Amygdala (tissue), 56 donors: Measurements from ENCODE around the gene EEF1AKMT3.
"Not testable (repeated sequence)": the region's sequence is repeated elsewhere in the genome, so short reads cannot be mapped to it uniquely, and the experiment has no call there.

ENCODE experiments used
- DNase-seq, 56 donors: peaks; one replicate each; lab custom pipeline; 2025; lab: John Stamatoyannopoulos, UW

The EEF1AKMT3 gene

DNA sequence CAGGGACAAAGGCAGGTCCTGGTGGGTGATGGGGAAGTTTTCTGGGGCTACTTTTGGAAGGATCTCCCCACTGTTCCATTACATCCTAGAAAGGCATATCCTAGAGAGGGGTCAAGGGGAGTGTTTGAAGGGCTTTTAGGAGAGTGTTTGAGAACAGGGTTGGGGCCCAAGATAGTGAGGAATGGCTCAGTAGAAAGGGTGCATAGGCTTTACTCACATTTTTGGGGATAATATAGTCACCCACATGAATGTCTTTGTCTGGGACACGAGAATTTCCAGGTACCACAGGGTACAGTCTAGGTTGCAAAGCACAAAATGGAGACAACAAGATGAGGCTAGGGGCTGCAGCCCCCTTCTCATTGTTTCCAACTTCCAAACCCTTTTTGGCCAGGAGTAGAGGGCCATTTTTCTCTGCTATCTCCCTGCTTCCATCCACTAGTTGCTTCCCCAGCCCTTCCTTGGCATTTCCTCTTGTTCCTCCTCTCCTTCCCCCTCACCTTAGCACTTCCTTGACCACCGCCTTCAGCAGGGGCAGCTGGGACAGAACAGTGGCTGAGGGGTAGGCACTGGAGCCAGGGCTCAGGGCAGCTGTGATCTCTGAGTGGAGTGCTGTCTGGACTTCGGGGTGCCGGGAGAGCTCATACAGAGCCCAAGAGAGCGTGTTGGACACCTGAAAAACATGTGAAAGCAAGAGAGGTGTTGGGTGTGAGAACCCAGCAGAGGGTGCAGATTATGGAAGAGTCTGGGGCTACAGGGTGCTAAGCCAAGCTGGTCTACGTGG lies 8.3 kb upstream of the EEF1AKMT3 start:
- DNase-seq: no peak

DNA sequence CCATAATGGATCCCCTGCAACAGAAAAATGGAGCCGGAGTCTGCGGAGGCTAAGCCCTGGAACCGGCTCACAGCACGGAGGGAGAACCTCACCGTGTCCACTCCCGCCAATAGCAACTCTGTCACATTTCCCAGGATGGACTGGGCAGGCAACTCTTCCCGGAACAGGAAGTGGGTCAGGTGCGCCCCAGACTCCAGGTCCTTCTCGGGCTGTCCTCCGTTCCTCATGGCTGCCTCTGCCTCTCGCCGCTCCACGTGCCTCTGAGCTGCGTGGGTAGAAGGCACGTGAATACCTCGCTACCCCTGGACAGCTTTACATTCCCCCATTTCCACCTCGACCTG lies 7.8 kb upstream of the EEF1AKMT3 start:
- DNase-seq: no peak

DNA sequence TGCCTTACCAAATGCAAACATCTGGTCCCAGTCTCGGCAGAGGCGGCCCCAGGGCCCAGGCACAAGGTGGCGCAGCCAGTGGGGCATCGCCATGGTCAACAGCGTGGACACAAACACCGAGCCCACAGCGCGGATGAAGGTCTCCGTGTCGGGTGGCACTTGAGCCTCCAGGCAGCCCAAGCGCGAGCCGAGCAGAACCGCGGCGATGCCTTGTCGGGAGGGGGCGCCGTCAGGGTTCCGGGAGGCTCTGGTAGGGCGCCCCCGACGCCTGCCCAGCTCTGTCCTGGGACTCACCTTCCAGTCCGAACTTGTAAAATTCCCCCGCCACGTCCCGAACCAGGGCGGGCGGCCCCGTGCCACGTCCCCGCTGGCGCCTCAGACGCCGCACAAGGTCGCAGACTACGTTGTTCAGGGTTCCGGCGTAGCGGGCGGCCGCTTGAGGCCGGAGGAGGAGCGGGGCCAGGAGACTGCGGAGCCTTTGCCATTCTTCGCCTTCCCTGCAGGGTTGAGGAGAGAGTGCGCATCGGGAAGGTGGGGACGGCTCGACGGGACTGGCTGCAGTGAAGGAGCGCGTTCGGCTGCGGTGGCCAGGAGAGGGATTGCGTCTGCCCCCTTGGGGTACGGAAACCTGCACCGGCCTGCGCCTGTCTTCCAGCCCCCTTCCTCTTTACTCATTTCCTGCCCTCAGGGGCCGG lies 7.3 kb upstream of the EEF1AKMT3 start:
- no peak for DNase-seq

DNA sequence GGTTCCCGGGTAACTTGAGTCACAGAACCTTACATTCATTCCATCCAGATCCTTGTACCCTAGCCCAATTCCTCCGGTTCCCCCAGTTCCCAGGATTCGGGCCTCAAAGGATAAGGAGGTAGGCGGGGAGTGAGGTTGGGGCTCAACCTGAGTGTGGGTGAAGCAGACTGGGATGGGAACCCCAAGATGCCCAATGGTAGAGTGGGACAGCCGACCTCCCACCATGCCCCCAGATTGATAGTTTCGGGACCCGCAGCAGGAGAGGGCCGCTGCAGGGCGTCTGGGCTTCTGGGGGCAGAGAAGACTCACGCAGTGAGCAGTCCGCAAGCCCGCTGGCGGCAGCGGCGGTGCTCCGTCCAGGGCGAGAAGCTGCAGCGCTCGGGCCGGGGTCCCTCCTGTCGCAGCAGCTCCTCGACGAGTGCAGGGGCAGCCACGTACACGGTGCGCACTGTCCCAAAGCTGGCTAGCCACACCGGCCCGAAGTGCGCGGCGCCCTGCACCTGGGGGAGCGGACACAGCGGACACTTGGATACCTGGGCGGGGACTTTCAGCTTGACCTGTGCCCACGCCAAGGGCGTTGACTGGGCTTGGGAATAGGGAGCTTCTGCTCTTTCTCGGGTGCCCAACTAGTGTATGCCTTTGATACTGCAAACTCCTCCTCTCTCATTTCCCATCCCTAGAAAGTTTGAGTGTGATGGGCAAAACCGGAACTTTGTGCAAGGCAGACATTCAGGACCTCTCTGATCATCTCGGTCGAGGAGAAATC lies 6.5 kb upstream of the EEF1AKMT3 start:
- DNase-seq: no peak

DNA sequence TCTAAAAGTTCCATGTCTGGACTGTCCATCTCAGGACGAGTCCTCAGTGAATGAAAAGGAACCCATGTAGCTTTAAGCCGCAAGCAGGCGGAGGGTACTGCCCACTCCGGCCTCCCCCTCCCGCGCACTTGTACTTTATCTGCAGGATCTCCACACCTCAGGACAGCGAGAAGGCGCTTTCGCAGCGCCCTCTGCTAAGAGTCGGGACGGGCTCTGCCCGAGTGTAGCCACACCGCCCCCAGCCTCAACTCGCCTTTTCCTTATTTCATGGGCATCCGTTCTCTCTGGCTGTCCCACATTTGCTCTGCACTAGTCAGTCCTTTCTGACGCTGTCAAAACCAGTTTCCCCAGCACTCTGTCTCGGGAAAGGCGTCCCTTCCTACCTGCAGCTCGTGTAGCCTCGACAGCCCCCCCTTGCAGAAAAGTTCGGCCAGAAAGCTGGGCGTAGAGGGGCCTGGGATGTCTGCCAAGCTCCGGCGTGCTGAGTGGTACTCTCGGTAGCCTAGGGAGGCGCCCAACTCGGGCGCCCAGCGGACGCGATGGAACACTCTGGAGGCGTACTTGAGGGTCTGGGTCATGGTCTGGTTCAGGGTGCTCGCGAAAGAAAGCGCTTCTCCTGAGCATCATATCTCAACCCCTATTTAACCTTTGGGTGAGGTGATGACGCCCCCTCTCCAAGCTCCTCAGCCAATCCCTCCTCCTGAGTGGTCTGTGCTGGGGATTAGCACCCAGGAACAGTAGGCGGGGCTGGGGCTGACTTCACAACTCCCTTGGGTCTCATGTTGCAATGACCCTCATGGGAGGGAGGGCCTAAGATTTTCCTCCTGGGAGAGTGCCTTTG lies 5.7 kb upstream of the EEF1AKMT3 start, which contains the start of gene CYP27B1:
TSS of gene CYP27B1 (minus strand) at position 615 of the 841 bp plus-strand sequence. CDS start at position 578, 37 bp downstream.
- DNase-seq: no peak

- no peak for DNase-seq
These were observed 5.1 kb upstream of the EEF1AKMT3 start for GRCh38 chr12:57767305-57767698.

DNA sequence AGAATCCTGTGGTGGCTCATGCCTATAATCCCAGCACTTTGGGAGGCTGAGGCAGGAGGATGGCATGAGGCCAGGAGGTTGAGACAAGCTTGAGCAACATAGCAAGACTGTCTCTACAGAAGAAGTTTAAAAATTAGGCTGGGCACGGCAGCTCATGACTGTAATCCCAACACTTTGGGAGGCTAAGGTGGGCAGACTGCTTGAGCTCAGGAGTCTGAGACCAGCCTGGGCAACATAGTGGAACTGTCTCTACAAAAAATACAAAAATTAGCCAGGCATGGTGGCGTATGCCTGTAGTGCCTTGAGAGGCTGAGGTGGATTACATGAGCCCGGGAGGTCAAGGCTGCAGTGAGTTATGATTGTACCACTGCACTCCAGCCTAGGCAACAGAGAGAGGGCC lies 4.5 kb upstream of the EEF1AKMT3 start:
- no peak for DNase-seq

GRCh38 chr12:57769594-57769993 lies 2.8 kb upstream of the EEF1AKMT3 start:
- DNase-seq: no peak

GRCh38 chr12:57770734-57771133 lies 1.7 kb upstream of the EEF1AKMT3 start:
- no peak for DNase-seq

GRCh38 chr12:57771236-57771872 lies 1.1 kb upstream of the EEF1AKMT3 start:
- peak in 20 of 56 donors; percentile 64 to 90 (median 77) for DNase-seq

GRCh38 chr12:57771873-57772428 lies 463 bp upstream of the EEF1AKMT3 start, which contains the start of gene METTL1:
TSS of gene METTL1 (minus strand) at chr12:57772105. CDS start at chr12:57772083, 22 bp downstream.
- peak; percentile 32 to 97 (median 89) for DNase-seq

- DNase-seq: not testable (repeated sequence)
These were observed 2.2 kb downstream of the EEF1AKMT3 start for GRCh38 chr12:57774634-57775033.

- no peak for DNase-seq
These were observed 2.6 kb downstream of the EEF1AKMT3 start for GRCh38 chr12:57775044-57775443.

DNA sequence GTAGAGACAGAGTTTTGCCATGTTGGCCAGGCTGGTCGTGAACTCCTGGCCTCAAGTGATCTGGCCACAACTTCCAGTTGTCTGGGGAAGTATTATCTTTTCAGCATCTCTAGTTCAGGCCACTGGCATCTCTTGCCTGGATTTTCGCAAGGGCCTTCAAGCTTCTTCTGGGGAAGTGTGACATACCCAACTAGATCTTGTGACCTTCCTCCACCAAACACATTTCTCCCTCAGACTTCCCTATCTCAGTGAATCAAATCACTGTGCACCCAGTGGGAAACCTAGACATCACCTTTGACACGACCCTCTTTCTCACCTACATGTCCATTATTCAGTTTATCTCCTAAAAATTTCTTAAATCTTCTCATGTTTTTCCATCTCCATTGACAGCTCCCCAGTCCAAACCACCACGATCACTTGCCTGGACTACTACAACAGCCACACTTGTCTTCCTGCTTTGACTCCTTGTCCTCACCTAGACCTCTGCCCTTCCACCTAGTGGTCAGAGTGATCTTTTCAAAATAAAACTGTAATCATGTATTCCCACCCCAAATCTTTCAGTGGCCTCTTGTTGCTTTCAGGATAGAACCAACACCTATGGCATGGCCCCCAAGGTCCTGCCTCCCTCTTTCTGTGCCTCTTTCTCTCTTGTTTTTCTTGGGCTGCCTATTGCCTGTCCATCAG lies 3.3 kb downstream of the EEF1AKMT3 start:
- DNase-seq: no peak

GRCh38 chr12:57776247-57776587 lies 3.8 kb downstream of the EEF1AKMT3 start:
- DNase-seq: no peak

GRCh38 chr12:57777367-57777766 lies 5.0 kb downstream of the EEF1AKMT3 start:
- no peak for DNase-seq

- DNase-seq: no peak
These were observed 5.5 kb downstream of the EEF1AKMT3 start for GRCh38 chr12:57777911-57778310.

DNA sequence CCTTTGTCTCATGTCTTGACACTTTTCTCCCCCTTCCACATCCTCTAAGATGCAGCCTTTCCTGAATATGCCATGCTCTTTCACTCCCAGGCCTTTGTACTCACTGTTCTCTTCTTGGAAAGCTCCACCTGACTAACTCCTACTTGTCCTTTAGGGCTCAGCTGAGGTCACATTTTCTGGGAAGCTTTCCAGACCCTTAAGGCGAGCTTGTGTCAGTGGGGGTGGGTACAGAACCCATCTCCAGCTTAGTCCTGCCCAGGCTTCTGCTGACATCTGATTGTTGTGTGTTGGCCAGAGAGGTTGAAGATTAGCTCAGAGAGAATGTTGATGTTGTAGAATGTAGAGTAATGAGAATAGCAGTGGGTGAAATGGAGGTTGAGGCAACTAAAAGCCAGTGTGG lies 7.3 kb downstream of the EEF1AKMT3 start:
- no peak for DNase-seq
